ENCODE data around the gene SYNM. TPM values are rescaled to one million over a fixed set of nuclear protein-coding genes. Genes with fewer than 3 reads are reported as not detected.
A peak's percentile ranks its signal among the peaks of the same experiment; 100 is the strongest.

Gene SYNM
- total RNA-seq, 1 donor from 2014 or later = 23.4 TPM

GRCh38 chr15:99163271-99164062, 58.6 kb downstream of the SYNM start:
- H3K4me3 Mint-ChIP-seq (ENCODE audit: unreplicated experiment) = no peak overlapping the region
- TF ChIP-seq, protein P1, sequence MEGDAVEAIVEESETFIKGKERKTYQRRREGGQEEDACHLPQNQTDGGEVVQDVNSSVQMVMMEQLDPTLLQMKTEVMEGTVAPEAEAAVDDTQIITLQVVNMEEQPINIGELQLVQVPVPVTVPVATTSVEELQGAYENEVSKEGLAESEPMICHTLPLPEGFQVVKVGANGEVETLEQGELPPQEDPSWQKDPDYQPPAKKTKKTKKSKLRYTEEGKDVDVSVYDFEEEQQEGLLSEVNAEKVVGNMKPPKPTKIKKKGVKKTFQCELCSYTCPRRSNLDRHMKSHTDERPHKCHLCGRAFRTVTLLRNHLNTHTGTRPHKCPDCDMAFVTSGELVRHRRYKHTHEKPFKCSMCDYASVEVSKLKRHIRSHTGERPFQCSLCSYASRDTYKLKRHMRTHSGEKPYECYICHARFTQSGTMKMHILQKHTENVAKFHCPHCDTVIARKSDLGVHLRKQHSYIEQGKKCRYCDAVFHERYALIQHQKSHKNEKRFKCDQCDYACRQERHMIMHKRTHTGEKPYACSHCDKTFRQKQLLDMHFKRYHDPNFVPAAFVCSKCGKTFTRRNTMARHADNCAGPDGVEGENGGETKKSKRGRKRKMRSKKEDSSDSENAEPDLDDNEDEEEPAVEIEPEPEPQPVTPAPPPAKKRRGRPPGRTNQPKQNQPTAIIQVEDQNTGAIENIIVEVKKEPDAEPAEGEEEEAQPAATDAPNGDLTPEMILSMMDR (IDR thresholded peaks at IDR 0.05) = no peak
- no peaks in the 10 kb centered on the region for H3K27me3 Mint-ChIP-seq (ENCODE audit: low read depth)
- no peak for DNase-seq (ENCODE audit: low spot score)
- peaks cover 34% of the 10 kb centered on the region for H3K36me3 Mint-ChIP-seq (ENCODE audit: low read depth)
- H3K9me3 Mint-ChIP-seq (ENCODE audit: low read depth) = no peaks in the 10 kb centered on the region
- H3K27ac Mint-ChIP-seq (ENCODE audit: unreplicated experiment) = no peak overlapping the region
- peaks cover 6% of the 10 kb centered on the region for H3K4me1 Mint-ChIP-seq (ENCODE audit: low read depth)

GRCh38 chr15:99164119-99164518, 59.2 kb downstream of the SYNM start:
- peaks cover 30% of the 10 kb centered on the region for H3K36me3 Mint-ChIP-seq (ENCODE audit: low read depth)
- DNase-seq (ENCODE audit: low spot score) = no peak
- no peaks in the 10 kb centered on the region for H3K27me3 Mint-ChIP-seq (ENCODE audit: low read depth)
- H3K9me3 Mint-ChIP-seq (ENCODE audit: low read depth) = no peaks in the 10 kb centered on the region
- H3K4me1 Mint-ChIP-seq (ENCODE audit: low read depth) = peaks cover 6% of the 10 kb centered on the region
- H3K27ac Mint-ChIP-seq (ENCODE audit: unreplicated experiment) = no peak overlapping the region
- no peak overlapping the region for H3K4me3 Mint-ChIP-seq (ENCODE audit: unreplicated experiment)
- TF ChIP-seq, protein P1 (IDR thresholded peaks at IDR 0.05) = no peak

- no peaks in the 10 kb centered on the region for H3K27me3 Mint-ChIP-seq (ENCODE audit: low read depth)
- no peaks in the 10 kb centered on the region for H3K9me3 Mint-ChIP-seq (ENCODE audit: low read depth)
- no peak overlapping the region for H3K27ac Mint-ChIP-seq (ENCODE audit: unreplicated experiment)
- TF ChIP-seq, protein P1 (IDR thresholded peaks at IDR 0.05) = no peak
- no peak overlapping the region for H3K4me3 Mint-ChIP-seq (ENCODE audit: unreplicated experiment)
- peaks cover 17% of the 10 kb centered on the region for H3K4me1 Mint-ChIP-seq (ENCODE audit: low read depth)
- DNase-seq (ENCODE audit: low spot score) = no peak
- peaks cover 22% of the 10 kb centered on the region for H3K36me3 Mint-ChIP-seq (ENCODE audit: low read depth)
These were observed 60.3 kb downstream of the SYNM start for GRCh38 chr15:99165020-99165790.

- Mint-ChIP-seq H3K36me3 (ENCODE audit: low read depth) (peaks cover 22% of the 10 kb centered on the region), H3K9me3 (ENCODE audit: low read depth) (no peaks in the 10 kb centered on the region), H3K4me1 (ENCODE audit: low read depth) (peaks cover 26% of the 10 kb centered on the region), H3K27ac (ENCODE audit: unreplicated experiment) (no peak overlapping the region), H3K27me3 (ENCODE audit: low read depth) (no peaks in the 10 kb centered on the region), H3K4me3 (ENCODE audit: unreplicated experiment) (no peak overlapping the region)
- TF ChIP-seq, protein P1 (IDR thresholded peaks at IDR 0.05) = no peak
- no peak for DNase-seq (ENCODE audit: low spot score)
These were observed 61.2 kb downstream of the SYNM start for GRCh38 chr15:99165956-99166689.

DNA sequence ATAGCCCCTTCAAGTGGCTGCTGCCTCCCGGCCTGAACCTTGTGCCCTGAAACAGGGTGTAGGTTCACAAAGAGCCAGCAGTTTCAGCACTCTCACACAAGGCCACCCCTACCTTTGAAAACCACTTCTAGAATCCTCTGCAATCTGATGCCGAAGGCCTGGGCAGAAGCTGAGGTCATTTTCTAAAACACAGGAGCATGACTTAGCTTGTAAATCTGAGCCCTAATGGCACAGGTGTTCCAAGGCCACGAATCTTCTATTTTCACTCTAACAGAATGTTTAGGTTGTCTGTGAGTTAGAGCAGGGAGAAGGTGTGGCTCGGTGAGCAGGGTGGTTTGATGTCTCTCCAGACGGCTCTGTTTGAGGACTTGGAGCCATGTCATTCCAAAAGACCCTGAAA, 62.3 kb downstream of the SYNM start:
- H3K36me3 Mint-ChIP-seq (ENCODE audit: low read depth) = peaks cover 16% of the 10 kb centered on the region
- DNase-seq (ENCODE audit: low spot score) = no peak
- peaks cover 29% of the 10 kb centered on the region for H3K4me1 Mint-ChIP-seq (ENCODE audit: low read depth)
- H3K27ac Mint-ChIP-seq (ENCODE audit: unreplicated experiment) = peak overlapping the region; percentile 51
- H3K9me3 Mint-ChIP-seq (ENCODE audit: low read depth) = no peaks in the 10 kb centered on the region
- H3K27me3 Mint-ChIP-seq (ENCODE audit: low read depth) = no peaks in the 10 kb centered on the region
- TF ChIP-seq, protein P1 (IDR thresholded peaks at IDR 0.05) = no peak
- no peak overlapping the region for H3K4me3 Mint-ChIP-seq (ENCODE audit: unreplicated experiment)
